GM12801 (cell line): ENCODE results near the gene MRTFB.

Source experiments
- CTCF ChIP-seq: IDR thresholded peaks from one replicate; pipeline ENCODE4 v1.5.1; 2011; ENCODE audit warnings: control low read depth; ENCODE audit not compliant: insufficient read length; ENCODE audit errors: extremely low read depth

Gene MRTFB

GRCh38 chr16:14303639-14304394 is 232.7 kb downstream of the MRTFB start:
- no peak for TF ChIP-seq CTCF

DNA sequence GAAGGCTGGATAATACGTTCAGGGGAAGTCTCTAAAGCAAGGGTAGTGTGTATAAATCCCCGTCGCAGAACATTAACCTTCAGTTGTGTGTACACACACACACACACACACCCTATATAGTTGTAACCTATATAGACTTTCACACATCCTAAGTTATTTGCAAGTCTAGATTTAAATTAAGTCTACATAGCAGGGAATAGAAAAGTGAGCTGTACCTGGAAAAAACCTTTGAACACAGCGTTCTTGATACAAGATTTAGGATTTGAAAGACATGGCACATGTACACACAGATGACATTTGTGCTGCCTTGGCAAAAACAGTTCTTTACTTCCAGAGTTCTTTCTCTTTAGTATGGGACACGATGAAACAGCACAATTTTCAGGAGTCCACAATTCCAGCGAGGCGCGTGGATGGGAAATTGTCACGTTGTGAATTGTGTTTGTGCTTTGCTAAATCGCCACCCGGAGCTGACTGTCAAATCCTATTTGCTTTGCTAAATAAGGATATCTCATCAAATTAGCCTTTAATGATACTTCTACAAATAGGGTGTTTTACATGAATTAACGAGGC is 233.9 kb downstream of the MRTFB start:
- TF ChIP-seq CTCF = no peak

DNA sequence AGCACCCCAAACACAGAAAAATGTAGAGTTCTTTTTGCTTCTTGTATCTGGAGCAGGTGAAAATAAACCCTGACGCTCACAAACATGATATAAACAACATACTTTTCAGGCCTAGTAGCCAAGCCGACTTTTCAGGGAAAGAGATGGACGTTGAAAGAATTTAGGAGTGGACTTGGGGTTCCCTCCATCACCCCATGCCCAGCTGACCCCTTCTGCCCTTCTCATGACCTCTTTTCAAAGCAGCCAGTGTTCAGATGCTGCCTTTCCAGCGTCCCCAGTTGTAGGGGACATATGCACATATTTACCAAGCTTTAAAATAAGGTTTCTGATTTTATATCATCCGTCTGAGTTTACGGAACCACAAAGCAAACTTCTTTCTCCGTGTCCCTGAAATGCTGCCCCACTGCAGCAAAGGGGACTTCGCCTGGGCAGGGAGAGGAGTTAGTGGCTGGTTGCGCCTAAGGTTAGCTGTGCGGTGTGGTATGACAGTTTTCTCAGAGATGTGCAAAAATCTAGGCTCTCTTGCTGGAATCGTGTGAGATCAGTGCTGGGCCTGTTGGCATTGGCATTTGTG is 235.5 kb downstream of the MRTFB start:
- TF ChIP-seq CTCF = no peak

GRCh38 chr16:14307059-14307526 is 236.0 kb downstream of the MRTFB start:
- no peak for TF ChIP-seq CTCF

- TF ChIP-seq CTCF = no peak
Observed at GRCh38 chr16:14307527-14308367, 236.6 kb downstream of the MRTFB start.

DNA sequence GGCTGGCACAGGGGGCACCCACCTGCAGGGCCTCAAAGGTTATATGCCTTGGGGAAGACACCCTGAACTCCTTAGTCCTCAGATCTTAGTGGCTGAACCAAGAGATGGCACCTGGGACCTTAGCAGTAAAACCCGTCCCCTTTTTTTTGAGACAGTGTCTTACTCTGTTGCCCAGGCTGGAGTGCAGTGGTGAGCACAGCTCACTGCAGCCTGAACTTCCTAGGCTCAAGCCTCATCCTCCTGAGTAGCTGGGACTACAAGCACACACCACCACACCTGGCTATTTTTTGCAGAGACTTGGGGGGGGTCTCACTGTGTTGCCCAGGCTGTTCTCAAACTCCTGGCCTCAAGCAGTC is 237.2 kb downstream of the MRTFB start:
- no peak for TF ChIP-seq CTCF
